ENCODE data around the gene AGPAT4.

DNA sequence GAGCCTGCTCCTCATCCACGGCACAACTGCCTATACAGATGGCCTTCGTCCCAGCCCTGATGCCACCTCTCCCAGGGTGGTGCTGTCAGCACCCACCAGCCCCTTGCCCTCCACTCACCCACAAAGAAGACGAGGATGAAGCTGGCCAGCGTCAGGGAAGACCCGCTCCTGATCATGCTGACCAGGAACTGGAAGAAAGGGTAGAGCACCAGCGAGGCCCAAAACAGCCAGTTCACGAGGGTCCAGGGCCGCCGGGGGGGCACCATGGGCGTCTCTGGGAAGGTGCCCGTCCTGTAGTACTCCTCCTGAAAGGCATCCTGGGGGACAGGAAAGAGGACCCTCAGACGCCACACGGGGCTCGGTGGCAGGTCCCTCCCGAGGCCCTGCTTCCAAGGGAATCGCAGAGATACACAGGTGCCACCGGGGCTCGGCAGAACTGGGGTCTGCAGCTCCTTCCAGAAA lies 134.5 kb downstream of the AGPAT4 start:
- TF ChIP-seq EZH2phosphoT487 (IDR thresholded peaks at IDR 0.05; ENCODE audit: borderline replicate concordance, low read depth, low read length): no peak
- TF ChIP-seq, protein P1, sequence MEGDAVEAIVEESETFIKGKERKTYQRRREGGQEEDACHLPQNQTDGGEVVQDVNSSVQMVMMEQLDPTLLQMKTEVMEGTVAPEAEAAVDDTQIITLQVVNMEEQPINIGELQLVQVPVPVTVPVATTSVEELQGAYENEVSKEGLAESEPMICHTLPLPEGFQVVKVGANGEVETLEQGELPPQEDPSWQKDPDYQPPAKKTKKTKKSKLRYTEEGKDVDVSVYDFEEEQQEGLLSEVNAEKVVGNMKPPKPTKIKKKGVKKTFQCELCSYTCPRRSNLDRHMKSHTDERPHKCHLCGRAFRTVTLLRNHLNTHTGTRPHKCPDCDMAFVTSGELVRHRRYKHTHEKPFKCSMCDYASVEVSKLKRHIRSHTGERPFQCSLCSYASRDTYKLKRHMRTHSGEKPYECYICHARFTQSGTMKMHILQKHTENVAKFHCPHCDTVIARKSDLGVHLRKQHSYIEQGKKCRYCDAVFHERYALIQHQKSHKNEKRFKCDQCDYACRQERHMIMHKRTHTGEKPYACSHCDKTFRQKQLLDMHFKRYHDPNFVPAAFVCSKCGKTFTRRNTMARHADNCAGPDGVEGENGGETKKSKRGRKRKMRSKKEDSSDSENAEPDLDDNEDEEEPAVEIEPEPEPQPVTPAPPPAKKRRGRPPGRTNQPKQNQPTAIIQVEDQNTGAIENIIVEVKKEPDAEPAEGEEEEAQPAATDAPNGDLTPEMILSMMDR (conservative IDR thresholded peaks at IDR 0.05; ENCODE audit: low read length): no peak
